Keratinocyte (primary cell): Measurements from ENCODE around the gene CDH22. TPM values are rescaled to one million over a fixed set of nuclear protein-coding genes. Genes with fewer than 3 reads are reported as not detected.

Source experiments
- DNase-seq: peaks from one replicate; pipeline ENCODE4 v3.0.0-alpha.2; 2011; ENCODE audit warnings: low read depth, missing footprints, low spot score
- FAIRE-seq: peaks from 2 replicates; lab custom pipeline; 2011; peaks lifted over from hg19 to GRCh38; lab: Jason Lieb, UNC
- H2AFZ ChIP-seq: 2 replicates; pipeline ENCODE4 v1.6.0; 2012; ENCODE audit warnings: low read length, control low read depth, inconsistent platforms; ENCODE audit not compliant: control insufficient read depth
- H3K27ac ChIP-seq: 2 replicates; pipeline ENCODE4 v1.5.1; 2011; ENCODE audit warnings: low read length; ENCODE audit not compliant: control insufficient read depth, insufficient read depth
- H3K27me3 ChIP-seq: 3 replicates; pipeline ENCODE4 v1.6.0; 2011; ENCODE audit warnings: low read length; ENCODE audit not compliant: control insufficient read depth, insufficient read depth; ENCODE audit errors: extremely low read depth
- H3K36me3 ChIP-seq, 2 experiments: 2 replicates in 1 of 2; 3 replicates in 1 of 2; pipeline ENCODE4 v1.5.1; 2011; ENCODE audit warnings: low read length in 2 of 2, mild to moderate bottlenecking in 1 of 2; ENCODE audit not compliant: control insufficient read depth in 2 of 2, insufficient read depth in 2 of 2; ENCODE audit errors: extremely low read depth in 1 of 2
- H3K4me1 ChIP-seq: 3 replicates; pipeline ENCODE4 v1.5.1; 2011; ENCODE audit warnings: low read length; ENCODE audit not compliant: control insufficient read depth, insufficient read depth; ENCODE audit errors: extremely low read depth
- H3K4me2 ChIP-seq: 3 replicates; pipeline ENCODE4 v1.6.0; 2011; ENCODE audit warnings: low read depth, low read length; ENCODE audit not compliant: control insufficient read depth, insufficient read depth; ENCODE audit errors: extremely low read depth
- H3K4me3 ChIP-seq, 3 experiments: fragments of 200-600 bp in 1 of 3; sonication (generic) in 1 of 3; 2 replicates in 2 of 3; 3 replicates in 1 of 3; pipeline ENCODE4 v1.5.1; 2011 to 2016; ENCODE audit warnings: low read length in 3 of 3, mild to moderate bottlenecking in 3 of 3, control low read depth in 2 of 3, inconsistent platforms in 1 of 3, low read depth in 1 of 3, mixed read lengths in 1 of 3, mixed run types in 1 of 3, moderate library complexity in 1 of 3; ENCODE audit not compliant: control insufficient read depth in 2 of 3, insufficient read depth in 2 of 3; ENCODE audit errors: extremely low read depth in 1 of 3
- H3K79me2 ChIP-seq: 2 replicates; pipeline ENCODE4 v1.6.0; 2012; ENCODE audit warnings: low read length; ENCODE audit not compliant: control insufficient read depth, insufficient read depth
- H3K9ac ChIP-seq: 3 replicates; pipeline ENCODE4 v1.6.0; 2011; ENCODE audit warnings: low read length; ENCODE audit not compliant: control insufficient read depth, insufficient read depth; ENCODE audit errors: extremely low read depth
- H3K9me1 ChIP-seq: 3 replicates; pipeline ENCODE4 v1.6.0; 2011; ENCODE audit warnings: low read length; ENCODE audit not compliant: control insufficient read depth, insufficient read depth; ENCODE audit errors: extremely low read depth
- H3K9me3 ChIP-seq: 2 replicates; pipeline ENCODE4 v1.5.1; 2012; ENCODE audit warnings: low read depth, low read length; ENCODE audit not compliant: control insufficient read depth
- H4K20me1 ChIP-seq: 3 replicates; pipeline ENCODE4 v1.6.0; 2011; ENCODE audit warnings: low read length; ENCODE audit not compliant: control insufficient read depth, insufficient read depth; ENCODE audit errors: extremely low read depth
- CTCF ChIP-seq, 3 experiments: IDR thresholded peaks in 1 of 3; conservative IDR thresholded peaks in 1 of 3; optimal IDR thresholded peaks in 1 of 3; 2 replicates in 2 of 3; 3 replicates in 1 of 3; pipeline versions ENCODE3 to v1.5.1; 2011; ENCODE audit warnings: low read length in 3 of 3, mild to moderate bottlenecking in 3 of 3, moderate library complexity in 2 of 3, control low read depth in 1 of 3, inconsistent platforms in 1 of 3; ENCODE audit not compliant: insufficient read depth in 2 of 3; ENCODE audit errors: extremely low read depth in 1 of 3
- EZH2 ChIP-seq: IDR thresholded peaks from one replicate; pipeline ENCODE4 v1.6.1; 2012; ENCODE audit warnings: inconsistent platforms, mild to moderate bottlenecking, low read length, moderate library complexity
- dilution Hi-C: fragments of 300-500 bp; cut with MboI; formaldehyde crosslinking; loops from one replicate; pipeline ENCODE4 v1.7.0; 2020; ENCODE audit warnings: low sequenced_read_pairs; ENCODE audit not compliant: extremely low pct_ligation_motif_present
- polyA plus RNA-seq, 5 experiments: library from polyadenylated mRNA; depleted of rRNA in 3 of 5; stranded (reverse) in 3 of 5; stranded (forward) in 1 of 5; unstranded in 1 of 5; fragments of >200 nt; gene quantifications; 1 replicate in 1 of 5; 2 replicates in 3 of 5; 3 replicates in 1 of 5; pipeline versions ENCODE4 v1.2.1 to v1.2.3, GENCODE V29; 2011 to 2012; ENCODE audit warnings: missing spikeins in 2 of 5, low read depth in 1 of 5, low replicate concordance in 1 of 5

The CDH22 gene
- polyA plus RNA-seq, 1 donor (not counting 4 experiments of a cell fraction or from before 2014, with no cell fraction given) = not detected

GRCh38 chr20:46269372-46269771, 38.9 kb downstream of the CDH22 start:
- no peak overlapping the region for H3K27ac ChIP-seq
- no peaks in the 10 kb centered on the region for H3K9me1 ChIP-seq
- H3K36me3 ChIP-seq = no peaks in the 10 kb centered on the region
- H3K9ac ChIP-seq = no peak overlapping the region
- H3K4me1 ChIP-seq = no peaks in the 10 kb centered on the region
- no peak overlapping the region for H2AFZ ChIP-seq
- no peak overlapping the region for H3K4me2 ChIP-seq
- DNase-seq = no peak
- H3K79me2 ChIP-seq = no peaks in the 10 kb centered on the region
- FAIRE-seq = no peak
- dilution Hi-C loops = no loop called here
- peaks cover 8% of the 10 kb centered on the region for H3K27me3 ChIP-seq
- no peaks in the 10 kb centered on the region for H4K20me1 ChIP-seq
- H3K4me3 ChIP-seq = no peak overlapping the region
- H3K9me3 ChIP-seq = no peaks in the 10 kb centered on the region
- TF ChIP-seq CTCF (optimal IDR thresholded peaks at IDR 0.05 in 1 of 3, IDR thresholded peaks at IDR 0.05 in 1 of 3, conservative IDR thresholded peaks at IDR 0.05 in 1 of 3; ENCODE audit: extremely low read depth in 1 of 3, insufficient read depth in 2 of 3, low read length in 3 of 3) (no peak), EZH2 (no peak)

- DNase-seq (no peak), FAIRE-seq (no peak)
- TF ChIP-seq CTCF (optimal IDR thresholded peaks at IDR 0.05 in 1 of 3, IDR thresholded peaks at IDR 0.05 in 1 of 3, conservative IDR thresholded peaks at IDR 0.05 in 1 of 3; ENCODE audit: extremely low read depth in 1 of 3, insufficient read depth in 2 of 3, low read length in 3 of 3) (no peak), EZH2 (no peak)
- no peaks in the 10 kb centered on the region for H3K4me1 ChIP-seq
- H3K9me3 ChIP-seq = no peaks in the 10 kb centered on the region
- dilution Hi-C loops = no loop called here
- H2AFZ ChIP-seq = no peak overlapping the region
- H3K4me2 ChIP-seq = no peak overlapping the region
- no peaks in the 10 kb centered on the region for H3K79me2 ChIP-seq
- no peaks in the 10 kb centered on the region for H4K20me1 ChIP-seq
- H3K27ac ChIP-seq = no peak overlapping the region
- H3K36me3 ChIP-seq = no peaks in the 10 kb centered on the region
- peaks cover 3% of the 10 kb centered on the region for H3K27me3 ChIP-seq
- no peak overlapping the region for H3K9ac ChIP-seq
- H3K9me1 ChIP-seq = no peaks in the 10 kb centered on the region
- H3K4me3 ChIP-seq = no peak overlapping the region
Observed at GRCh38 chr20:46268662-46269061, 39.6 kb downstream of the CDH22 start.
